ENCODE data around the gene RUNX2.

The RUNX2 gene

GRCh38 chr6:45353654-45354053, 25.5 kb downstream of the RUNX2 start:
- no peak for DNase-seq

- no peak for DNase-seq
These were observed 36.3 kb downstream of the RUNX2 start for GRCh38 chr6:45364466-45364865.

GRCh38 chr6:45365036-45365435, 36.9 kb downstream of the RUNX2 start:
- no peak for DNase-seq

DNA sequence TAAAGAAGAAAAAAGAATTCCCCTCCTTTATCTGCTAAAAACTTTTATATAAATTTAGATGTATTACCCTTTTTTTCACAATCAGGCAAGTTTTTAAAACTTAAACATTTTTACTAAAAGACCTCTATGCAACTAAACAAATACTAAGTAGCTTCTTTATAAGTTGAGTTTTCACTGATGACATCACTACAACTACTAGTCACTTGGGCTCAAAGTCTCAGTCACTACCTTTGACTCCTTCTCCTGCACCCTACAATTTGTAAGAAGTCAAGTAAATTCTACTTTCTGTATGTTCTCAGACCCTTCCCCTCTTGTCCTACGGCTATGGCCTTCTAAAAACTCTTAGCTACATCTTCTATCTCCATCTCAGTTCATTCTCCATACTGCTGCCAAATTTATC, 38.4 kb downstream of the RUNX2 start:
- no peak for DNase-seq

DNA sequence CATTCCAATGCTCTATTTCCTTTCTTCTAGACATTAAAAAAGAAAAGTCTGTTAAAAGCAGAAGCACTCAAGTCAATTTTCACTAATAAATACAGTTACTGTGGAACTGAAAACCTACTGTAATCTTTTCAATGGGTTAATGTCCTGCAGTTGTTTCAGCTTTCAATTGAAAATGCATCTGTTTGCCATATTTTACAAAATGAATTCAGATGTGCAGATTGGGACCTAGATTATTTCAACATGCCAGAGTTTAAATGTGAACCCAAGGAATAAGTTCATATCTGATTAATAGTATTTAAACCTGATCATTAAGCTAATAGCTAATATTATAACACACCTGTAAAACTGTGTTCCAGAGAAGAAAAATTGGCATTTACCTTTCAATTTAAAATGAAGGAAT, 39.9 kb downstream of the RUNX2 start:
- no peak for DNase-seq

DNA sequence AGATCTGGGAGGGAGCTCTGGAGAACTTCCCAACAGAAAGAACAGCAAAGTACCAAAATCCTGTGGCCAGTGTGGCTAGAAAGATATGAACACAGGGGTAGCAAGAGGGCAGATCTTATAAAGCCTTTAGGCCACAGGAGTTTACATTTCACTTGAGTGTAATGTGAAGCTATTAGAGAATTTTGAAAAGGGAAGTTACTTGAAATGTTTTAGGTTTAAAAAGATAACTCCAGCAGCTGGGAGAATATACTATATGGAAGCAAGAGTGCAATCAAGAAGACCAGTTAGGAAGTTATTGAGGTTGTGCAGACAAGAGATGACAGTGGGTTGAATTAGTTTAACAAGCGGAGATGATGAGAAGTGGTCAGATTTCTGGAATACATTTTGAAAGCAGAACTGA, 41.7 kb downstream of the RUNX2 start:
- no peak for DNase-seq

DNA sequence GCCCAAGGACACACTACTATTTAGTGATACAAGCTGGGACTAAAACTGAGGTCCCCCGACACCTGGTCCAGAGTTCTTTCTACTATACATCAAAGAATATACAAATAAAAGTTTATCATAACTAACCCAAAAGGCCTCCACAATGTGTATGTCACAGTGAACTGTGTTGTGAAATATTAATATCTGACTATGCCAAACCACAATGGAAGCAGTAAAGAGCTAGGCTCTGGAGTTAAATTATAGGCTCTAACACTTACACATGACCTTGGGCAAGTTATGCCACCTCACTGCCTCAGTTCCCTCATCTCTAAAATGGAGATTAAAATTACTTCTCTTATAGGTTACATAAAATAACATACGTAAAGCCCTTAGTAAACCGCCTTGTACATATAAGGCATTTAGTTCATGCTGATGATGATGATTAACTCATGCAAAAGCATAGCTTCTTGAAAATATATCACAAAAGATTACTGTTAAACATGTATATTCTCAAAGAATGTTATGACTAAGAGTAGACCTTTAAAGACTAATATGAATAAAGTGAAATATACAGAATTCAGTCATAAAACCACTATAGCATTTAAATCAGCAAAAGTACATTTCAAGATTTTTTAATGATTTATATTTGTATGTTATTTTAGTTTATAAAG, 43.9 kb downstream of the RUNX2 start:
- no peak for DNase-seq

- DNase-seq = no peak
These were observed 47.3 kb downstream of the RUNX2 start for GRCh38 chr6:45375449-45375848.

DNA sequence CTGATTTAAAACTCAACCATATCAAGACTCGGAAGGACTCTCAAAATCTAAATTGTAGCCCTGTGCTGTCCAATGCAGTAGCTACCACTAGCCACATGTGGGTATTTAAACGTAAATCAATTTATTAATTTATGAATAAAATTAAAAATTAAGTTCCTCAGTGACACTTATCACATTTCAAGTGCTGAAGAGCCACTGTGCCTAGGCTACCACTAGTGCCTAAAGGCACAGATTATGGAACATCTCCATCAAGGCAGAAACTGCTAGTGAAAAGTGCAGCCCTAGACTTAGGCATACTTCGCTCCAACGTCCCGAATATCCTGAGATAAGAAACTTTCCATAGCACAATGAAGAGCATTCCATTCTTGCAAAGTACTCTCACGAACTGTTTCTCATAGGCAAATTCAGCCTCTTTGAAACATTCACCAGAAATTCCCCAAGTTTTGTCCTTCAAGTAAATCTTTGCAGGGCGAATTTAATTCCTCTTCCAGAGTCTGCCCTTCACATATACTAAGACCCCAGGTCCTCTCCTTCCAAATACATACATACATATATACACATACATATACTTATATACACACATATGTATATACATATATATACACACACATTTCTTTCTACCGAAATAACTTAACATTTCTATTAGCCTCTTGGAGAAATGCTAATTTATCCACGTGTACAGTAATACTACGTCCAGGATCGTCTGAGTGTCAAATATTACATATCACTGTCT, 48.3 kb downstream of the RUNX2 start:
- no peak for DNase-seq

GRCh38 chr6:45377043-45377553, 49.0 kb downstream of the RUNX2 start:
- no peak for DNase-seq

DNA sequence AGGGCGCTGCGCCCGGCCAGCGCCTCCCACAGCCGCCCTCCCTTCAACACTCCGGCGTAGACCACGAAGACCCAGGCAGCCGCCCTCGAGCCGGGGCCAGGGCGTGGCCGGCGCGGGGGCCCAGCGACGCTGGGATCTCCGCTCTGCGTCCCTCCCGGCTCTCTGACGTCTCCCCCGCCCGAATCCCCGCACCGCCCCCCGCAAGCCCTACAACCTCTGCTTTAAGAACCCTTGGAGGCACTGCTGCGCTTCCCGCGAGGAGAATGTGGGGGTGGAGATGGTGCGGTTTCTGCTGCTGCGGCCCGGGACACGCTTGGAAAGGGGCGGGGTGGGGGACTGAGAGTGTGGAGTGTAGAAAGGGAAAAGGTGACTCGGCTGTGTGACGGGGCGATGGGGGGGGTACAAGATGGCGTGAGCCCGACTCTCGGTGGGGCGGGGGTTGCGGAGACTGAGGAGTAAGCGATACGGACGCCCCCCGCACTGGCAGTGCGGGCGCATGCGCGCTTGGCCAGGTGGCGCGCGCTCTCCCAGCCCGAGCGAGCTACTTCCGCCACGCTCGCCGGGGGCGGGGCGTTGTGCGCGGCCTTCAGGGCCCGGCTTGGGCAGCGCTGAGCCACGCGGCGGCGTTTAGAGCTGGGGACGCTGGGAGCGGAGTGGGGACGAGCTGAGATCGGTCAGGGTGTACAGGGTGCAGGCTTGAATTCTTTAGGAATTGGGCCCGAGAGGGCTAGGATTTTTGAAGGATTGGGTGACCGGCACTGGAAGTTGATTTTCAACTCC, 49.6 kb downstream of the RUNX2 start, which contains the start of gene SUPT3H:
Gene SUPT3H (minus strand): TSS at position 381 of the 780 bp plus-strand sequence.
- peak; percentile 93 for DNase-seq

GRCh38 chr6:45378334-45378926, 50.3 kb downstream of the RUNX2 start:
- DNase-seq = peak; percentile 41

DNA sequence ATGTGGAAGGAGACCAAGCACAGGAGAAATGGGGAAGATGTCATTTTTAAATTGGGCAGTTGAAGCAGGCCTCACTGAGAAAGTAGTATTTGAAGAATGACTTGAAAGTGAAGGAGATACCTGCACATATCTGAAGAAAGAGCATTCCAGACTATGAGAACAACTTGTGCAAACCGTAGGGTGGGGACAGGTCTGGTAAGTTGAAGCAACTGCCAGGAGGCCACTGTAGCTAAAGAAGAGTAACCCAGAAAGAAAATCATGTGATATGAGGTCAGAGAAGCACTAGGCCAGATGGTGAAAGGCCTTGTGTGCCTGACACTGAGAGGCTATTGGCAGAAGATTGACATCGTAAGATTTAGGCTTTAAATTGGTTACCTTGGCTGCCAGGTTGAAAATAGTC, 54.3 kb downstream of the RUNX2 start:
- no peak for DNase-seq

GRCh38 chr6:45386501-45386900, 58.4 kb downstream of the RUNX2 start:
- no peak for DNase-seq

GRCh38 chr6:45387236-45387635, 59.1 kb downstream of the RUNX2 start:
- no peak for DNase-seq

DNA sequence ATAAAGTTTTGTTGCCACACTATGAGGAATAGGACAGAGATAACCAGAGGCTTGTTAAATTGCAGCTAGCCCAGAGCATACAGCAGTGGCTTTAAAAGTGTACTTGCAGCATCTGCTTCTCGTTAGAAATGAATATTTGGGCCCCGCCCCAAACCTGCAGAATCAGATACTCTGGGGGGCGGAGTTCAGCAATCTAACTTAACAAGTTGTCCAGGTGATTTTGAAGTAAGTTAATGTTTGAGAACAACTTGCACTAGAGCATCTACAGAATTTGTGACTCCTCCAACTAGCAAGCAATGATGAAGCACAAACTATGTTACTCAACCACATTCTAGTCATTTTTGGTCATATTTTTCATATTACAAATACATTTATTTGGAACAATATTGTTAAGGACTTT, 60.2 kb downstream of the RUNX2 start:
- no peak for DNase-seq

- DNase-seq = no peak
These were observed 66.5 kb downstream of the RUNX2 start for GRCh38 chr6:45394586-45395095.

DNA sequence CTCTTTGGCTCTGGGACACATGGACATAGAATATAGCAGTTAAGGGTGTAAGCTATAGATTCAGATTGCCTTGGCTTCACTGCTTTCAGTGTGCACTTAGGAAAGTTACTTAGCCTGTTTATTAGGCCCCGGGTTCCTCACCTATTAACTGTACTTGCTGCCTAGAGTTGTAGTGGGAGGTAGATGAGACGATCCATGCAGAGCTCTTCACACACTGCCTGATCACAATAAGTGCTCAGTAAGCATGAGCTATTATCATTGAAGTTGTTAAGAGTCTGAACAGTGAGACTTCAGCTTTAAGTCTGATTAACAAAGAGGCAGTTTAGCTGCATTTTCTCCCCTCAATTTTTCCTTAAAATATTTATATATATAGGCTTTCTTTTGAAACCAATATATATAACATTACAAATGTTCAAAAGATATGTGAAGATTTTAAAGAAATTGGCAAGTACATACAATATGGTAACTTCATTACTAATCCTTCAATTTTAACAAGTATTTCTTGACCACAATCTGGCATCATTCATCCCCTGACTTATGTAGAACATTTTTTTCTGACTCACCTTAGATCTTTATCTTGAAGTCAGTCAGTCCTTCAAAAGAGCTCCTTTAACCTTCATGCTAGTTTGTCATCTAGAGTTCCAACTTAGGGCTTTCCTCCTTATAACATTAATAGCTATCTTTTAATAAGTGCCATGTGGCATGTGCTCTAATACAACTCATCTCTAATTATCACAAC, 70.1 kb downstream of the RUNX2 start:
- no peak for DNase-seq

GRCh38 chr6:45400021-45400420, 71.9 kb downstream of the RUNX2 start:
- no peak for DNase-seq

DNA sequence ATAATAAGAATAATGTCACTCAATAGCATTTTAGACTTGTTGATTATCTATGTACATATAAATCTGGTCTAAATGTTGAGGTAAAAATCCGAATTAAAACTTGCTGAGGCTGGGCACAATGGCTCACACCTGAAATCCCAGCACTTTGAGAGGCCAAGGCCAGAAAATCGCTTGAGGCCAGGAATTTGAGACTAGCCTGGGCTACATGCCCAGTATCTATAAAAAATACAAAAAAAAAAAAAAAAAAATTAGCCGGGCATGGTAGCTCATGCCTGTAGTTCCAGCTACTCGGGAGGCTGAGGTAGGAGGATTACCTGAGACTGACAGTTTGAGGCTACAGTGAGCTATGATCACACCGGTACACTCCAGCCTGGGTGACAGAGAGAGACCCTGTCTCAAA, 83.8 kb downstream of the RUNX2 start:
- DNase-seq = no peak

DNA sequence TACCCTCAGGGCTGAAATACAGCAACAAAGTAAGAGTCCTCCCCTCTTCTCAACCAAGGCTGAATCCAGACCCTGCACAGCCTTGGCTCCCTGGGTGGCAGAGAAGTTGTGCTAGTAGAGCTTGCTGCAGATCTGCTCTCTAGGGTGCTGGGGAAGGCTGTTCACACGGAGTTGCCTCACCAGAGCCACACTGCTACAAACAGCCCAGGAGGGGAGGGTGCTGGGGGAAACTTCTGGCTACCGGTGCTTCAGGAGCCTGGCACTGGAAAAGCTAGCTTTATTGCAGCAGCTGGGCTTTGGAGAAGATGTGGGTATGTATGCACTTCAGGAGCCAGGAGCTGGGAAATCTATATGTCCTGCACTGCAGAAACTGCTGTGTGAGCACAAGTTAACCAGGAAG, 87.2 kb downstream of the RUNX2 start:
- no peak for DNase-seq

GRCh38 chr6:45415788-45416518, 87.8 kb downstream of the RUNX2 start:
- no peak for DNase-seq

Measured in CD4-positive, alpha-beta T cell treated with Interleukin-17A for 4 hours (primary cell).